ENCODE data around the gene NANOS1.

NANOS1 gene, protein sequence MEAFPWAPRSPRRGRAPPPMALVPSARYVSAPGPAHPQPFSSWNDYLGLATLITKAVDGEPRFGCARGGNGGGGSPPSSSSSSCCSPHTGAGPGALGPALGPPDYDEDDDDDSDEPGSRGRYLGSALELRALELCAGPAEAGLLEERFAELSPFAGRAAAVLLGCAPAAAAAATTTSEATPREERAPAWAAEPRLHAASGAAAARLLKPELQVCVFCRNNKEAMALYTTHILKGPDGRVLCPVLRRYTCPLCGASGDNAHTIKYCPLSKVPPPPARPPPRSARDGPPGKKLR

DNA sequence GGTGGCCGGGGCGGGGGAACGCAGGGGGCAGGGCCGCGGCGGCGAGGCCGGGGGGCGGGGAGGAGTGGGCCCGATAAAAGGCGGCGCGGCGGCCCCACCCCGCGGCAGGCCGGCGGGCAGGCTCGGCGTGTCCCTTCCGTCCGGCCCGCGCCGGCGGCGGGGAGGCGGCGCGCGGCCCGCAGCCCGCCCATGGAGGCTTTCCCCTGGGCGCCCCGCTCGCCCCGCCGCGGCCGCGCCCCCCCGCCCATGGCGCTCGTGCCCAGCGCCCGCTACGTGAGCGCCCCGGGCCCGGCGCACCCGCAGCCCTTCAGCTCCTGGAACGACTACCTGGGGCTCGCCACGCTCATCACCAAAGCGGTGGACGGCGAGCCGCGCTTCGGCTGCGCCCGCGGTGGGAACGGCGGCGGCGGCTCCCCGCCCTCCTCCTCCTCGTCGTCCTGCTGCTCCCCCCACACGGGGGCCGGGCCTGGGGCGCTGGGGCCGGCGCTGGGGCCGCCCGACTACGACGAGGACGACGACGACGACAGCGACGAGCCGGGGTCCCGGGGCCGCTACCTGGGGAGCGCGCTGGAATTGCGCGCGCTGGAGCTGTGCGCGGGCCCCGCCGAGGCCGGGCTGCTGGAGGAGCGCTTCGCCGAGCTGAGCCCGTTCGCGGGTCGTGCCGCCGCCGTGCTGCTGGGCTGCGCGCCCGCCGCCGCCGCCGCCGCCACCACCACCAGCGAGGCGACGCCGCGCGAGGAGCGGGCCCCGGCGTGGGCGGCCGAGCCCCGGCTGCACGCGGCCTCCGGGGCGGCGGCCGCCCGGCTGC lies at the start of gene NANOS1:
TSS of gene NANOS1 (plus strand) at position 102 of the 808 bp plus-strand sequence. CDS start at position 190, 88 bp downstream.
- no peak for DNase-seq (ENCODE audit: low read depth)

DNA sequence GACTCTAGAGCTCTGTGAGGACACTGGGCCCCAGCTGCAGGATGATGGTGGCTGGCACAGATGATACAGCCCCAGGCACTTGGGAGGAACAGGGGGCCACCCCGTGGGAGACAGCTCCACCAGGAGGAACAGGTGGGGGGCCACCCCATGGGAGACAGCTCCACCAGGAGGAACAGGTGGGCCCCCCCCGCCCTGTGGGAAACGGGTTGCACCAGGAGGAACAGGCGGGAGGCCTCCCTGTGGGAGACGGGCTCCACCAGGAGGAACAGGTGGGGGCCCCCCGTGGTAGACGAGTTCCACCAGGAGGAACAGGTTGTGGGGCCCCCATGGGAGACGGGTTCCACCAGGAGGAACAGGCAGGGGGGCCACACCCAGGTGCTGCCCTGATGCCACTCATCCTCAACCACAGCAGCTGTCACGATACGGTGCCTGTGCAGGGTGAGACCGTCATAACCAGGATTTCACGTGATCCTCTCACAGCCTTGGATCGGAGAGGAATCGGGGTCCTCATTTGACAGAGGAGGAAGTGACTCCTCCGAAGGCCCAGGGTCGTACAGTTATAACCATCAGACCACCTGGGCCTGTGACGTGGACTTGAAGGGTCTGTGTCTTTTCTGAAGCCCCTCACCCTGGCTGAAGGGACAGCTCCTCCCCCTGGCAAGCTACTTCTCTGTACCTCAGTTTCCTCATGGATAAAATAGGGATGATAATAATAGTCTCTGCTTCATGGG lies 49.2 kb upstream of the NANOS1 start:
- DNase-seq (ENCODE audit: low read depth) = no peak

DNA sequence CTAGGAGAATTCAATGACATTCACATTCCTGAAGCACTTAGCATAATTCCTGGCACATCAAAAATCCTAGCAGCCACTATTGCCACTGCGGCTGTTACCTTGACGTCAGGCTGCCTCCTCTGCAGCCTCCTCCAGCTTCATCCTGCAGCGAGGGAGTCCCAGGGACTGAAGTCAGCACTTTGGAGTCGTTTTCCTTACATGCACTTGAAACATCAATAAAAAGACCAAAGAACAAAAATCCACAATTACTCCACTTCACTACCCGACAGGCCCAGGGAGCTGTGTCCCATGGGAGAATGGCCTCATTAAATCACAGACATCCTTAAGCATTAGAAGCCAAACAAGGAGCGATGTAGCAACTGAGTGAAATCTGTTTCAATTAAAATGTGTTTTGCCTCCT lies 48.6 kb upstream of the NANOS1 start:
- DNase-seq (ENCODE audit: low read depth) = no peak

DNA sequence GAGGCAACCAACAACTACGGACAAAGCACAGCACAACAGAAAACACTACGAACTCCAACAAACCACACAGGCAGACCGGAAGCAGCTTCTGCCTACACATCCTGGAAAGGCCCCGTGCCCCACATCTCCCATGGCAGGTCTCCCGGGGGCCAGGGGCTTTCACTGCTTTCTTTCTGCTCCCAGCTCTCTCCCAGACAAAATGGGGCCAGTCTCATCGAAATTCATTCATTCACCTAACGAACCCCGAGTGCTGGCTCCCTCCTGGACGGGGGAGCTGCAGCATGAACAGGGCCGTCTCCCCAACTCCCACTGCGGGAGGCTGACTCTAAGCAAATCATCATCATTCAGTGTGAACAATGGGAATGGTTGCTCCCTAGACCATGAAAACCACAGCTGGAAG lies 47.6 kb upstream of the NANOS1 start:
- no peak for DNase-seq (ENCODE audit: low read depth)

DNA sequence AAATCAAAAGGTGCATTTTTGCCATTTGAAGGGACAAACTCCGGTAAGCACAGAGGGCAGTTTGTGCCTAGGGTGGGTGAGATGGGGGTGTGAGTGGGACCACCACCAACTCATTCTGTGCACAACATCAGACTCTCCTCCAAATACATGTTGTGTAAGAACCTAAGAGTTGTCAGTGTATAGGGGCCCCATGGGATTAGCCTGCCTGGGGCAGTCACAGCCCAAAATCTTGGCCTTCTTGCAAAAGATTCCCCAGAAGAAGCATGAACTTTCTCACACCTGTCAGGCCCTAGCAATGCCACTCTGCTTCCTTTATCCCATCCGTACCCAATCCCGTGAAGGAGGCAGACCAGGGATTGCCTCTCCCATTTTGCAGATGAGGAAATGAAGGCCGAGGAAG lies 47.1 kb upstream of the NANOS1 start:
- DNase-seq (ENCODE audit: low read depth) = no peak

DNA sequence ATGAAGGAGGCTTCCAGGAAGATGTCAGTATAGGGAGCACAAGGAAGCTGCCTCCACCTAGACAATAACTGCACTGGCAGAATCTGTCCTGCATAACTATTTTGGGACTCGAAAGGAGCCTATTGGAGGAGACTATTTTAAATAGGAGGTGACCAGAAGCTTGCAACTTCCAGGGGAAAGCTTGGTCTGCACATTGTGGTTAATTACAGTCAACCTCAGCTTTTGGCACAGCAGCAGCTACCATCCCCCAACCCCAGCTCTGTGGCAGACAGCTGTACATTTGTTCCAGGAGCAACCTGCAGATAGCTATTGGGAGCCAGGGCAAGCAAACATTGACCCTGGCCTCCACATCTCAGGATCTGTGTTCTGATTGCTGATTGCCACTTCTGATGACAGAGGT lies 46.3 kb upstream of the NANOS1 start:
- DNase-seq (ENCODE audit: low read depth) = no peak

DNA sequence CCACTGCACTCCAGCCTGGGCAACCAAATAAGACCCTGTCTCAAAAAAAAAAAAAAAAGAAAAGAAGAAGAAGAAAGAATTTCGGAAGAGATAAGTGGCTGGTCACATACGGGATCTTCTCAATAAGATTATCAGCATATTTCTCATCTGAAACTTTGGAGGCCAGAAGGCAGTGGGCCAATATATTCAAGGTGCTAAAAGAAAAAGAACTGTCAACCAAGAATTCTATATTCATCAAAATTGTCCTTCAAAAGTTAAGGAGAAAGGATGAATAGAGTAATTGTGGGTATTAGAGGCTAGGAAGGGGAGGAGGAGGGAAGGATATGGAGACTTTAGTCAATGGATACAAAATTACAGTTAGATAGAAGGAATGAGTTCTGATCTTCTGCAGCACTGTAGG lies 43.9 kb upstream of the NANOS1 start:
- no peak for DNase-seq (ENCODE audit: low read depth)

DNA sequence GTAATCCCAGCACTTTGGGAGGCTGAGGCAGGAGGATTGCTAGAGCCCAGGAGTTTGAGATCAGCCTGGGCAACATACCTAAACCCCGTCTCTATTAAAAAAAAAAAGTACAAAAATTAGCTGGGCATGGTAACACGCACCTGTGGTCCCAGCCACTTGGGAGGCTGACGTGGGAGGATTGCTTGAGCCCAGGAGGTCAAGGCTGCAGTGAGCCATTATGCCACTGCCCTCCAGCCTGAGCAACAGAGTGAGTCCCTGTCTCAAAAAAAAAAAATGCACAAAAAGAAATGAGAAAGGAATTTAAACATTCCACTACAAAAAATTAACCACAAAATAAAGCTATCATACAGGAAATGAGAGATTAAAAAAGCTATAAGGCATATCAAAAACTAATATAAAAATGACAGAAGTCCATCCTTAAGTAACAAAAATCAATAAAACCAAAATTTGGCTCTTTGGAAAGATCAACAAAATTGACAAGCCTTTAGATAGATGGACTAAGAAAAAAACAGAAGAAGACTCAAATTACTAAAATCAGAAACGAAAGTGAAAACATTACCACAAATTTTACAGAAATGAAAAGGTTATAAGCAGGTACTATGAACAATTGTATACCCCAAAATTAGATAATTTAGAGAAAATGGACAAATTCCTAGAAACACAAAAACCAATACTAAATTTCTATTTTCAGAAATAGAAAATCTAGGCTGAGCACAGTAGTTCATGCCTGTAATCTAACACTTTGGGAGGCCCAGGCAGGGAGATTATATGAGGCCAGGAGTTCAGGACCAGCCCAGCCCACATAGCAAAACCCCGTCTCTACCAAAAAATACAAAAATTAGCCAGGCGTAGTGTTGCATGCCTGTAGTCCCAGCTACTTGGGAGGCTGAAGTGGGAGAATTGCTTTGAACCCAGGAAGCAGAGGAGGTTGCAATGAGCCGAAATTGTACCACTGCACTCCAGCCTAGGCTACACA lies 42.4 kb upstream of the NANOS1 start:
- DNase-seq (ENCODE audit: low read depth) = no peak

DNA sequence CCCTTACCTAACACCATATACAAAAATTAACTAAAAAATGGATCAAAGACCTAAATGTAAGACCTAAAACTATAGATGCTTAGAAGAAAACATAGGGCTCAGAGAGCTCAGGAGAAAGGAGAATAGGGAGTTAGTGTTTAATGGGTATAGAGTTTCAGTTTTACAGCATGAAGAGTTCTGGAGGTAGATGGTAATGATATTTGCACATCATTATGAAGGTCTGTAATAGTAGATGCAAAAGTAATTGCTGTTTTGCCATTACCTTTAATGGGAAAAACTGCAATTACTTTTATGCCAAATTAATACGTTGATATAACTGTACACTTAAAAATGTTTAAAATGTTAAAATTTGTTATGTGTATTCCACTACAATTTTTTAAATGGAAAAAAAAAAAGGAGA lies 39.2 kb upstream of the NANOS1 start:
- DNase-seq (ENCODE audit: low read depth) = no peak

DNA sequence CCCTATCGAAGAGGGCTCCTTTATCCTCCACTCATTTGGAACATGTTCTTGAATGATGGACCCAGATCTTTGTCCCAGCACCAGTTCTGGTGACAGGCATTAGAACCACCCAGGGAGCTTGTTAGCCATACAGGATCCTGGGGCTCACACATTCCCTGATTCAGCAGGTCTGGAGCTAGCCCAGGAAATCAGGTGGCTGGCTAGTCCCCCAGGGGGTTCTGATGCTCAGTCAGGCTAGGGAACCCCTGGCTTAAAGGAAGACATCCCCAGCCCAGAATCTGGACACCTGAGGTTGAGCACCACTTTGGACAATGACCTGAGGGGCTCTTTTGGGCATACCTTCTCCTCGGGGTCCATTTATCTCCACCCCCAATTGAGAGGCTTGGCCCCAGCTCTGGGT lies 37.0 kb upstream of the NANOS1 start:
- DNase-seq (ENCODE audit: low read depth) = no peak

DNA sequence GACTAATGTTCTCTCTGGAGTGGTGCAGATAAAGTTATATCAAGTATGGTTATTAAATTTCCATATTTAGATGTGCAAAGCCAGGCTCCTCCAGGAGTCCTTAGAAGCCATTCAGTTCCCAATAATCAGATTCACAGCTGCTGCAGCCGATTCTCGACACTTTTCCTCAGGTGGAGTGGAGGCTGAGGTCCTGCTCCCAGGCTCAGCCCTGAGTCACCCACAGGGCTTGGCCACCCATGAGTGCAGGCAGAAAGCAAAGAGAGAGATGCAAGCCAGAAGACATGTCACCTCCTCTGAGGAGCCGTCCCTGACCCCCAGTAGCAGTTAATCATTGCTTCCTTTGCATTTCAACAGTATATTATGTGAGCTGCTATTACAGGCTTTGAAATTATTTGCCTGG lies 36.3 kb upstream of the NANOS1 start:
- DNase-seq (ENCODE audit: low read depth) = no peak

DNA sequence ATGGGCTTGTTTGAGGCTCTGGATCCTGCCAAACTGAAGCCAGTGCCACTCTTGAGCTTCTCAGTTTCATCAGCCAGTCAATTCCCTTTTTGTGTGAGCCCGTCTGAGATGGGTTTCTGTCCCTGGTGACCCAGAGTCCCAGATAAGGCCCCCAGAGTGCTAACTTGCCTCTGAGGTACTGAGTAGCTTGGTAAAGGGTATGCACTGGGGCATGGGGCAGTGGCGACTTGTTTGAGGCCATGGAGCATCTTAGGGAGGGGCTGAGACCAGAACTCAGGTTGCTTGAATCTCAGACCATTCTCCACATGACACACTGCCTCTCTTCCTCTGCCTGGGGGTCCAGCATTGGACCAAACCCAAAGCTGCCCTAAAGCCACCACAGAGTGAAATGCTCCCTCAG lies 35.2 kb upstream of the NANOS1 start:
- DNase-seq (ENCODE audit: low read depth) = no peak

DNA sequence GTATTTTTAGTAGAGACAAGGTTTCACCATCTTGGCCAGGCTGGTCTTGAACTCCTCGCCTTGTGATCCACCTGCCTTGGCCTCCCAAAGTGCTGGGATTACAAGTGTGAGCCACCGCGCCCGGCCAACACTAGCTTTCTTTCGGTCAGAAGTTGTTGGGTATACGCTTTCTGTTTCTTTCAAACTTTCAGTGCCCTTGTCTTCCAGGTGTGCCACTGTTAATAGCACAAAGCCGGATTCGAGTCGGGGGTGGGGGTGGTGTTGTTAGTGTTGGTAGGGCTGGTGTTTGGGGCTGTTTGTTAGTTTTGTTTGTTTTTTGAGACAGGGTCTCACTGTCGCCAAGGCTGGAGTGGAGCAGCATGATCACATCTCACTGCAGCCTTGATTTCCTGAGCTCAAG lies 33.8 kb upstream of the NANOS1 start:
- DNase-seq (ENCODE audit: low read depth) = no peak

DNA sequence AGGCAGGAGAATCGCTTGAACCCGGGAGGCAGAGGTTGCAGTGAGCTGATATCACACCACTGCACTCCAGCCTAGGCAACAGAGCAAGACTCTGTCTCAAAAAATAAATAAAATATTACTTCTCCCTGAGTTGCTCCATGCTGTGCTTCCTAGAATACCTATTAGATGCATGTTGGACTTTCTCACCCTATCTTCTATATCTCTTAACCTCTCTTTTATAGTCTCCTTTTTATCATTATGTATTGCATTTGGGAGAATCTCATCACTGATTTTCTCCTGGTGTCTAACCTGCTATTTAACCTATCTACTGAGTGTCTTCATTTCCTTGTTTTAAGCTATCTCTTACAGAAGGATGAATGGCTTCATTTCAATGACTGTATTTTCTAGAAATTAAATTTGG lies 32.1 kb upstream of the NANOS1 start:
- DNase-seq (ENCODE audit: low read depth) = no peak

DNA sequence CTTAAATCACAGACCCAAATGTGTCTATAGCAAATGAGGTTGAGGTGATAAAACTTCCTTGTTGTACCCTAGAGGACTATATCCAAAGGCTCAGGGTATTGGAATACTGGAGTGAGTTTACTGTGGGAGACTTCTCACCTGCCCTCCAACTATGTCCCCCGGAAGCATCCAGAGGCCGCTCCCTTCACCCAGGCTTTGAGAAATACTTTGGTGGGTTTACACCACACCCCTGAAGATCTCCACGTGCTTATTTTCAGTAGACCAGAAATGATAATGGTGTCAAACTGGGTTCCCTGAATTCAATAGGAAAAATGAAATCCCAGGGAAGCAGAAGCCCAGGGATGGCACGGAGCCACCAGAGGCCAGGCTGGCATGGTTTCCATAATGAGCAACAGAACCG lies 31.3 kb upstream of the NANOS1 start:
- no peak for DNase-seq (ENCODE audit: low read depth)

DNA sequence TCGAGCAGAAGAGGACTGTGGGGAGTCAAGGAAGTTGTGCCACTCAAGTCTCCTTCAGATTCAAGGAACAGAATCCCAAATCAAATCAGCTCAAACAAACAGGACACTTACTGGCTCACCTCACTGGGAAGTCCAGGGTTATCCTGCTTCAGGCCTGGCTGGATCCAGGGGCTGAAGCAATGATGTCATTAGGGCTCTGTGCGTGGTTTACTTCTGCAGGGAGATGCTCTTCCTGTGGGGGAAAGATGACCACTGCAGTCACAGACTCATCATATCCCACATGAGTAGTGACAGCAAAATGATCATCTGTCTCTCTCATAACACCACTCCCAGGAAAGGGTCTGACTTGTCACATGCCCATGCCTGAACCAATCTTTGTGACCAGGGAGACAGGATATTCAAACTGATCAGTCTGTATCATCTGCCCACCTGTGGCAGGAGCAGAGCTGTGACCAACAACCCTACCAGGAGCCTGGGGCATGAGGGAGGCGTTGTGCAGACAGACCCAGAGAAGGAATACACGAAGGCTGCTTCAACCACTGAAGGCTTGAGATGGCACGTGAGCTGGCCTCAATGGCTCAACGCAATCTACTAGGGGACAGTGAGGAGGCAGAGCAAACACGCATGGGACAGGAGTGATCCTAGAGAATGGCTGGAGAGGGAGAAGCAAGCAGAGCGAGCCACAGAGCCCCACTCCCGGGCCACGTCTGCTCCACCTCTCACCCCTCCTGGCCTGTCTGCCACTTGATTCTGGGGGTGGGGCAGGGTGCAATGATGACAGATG lies 27.6 kb upstream of the NANOS1 start:
- no peak for DNase-seq (ENCODE audit: low read depth)

DNA sequence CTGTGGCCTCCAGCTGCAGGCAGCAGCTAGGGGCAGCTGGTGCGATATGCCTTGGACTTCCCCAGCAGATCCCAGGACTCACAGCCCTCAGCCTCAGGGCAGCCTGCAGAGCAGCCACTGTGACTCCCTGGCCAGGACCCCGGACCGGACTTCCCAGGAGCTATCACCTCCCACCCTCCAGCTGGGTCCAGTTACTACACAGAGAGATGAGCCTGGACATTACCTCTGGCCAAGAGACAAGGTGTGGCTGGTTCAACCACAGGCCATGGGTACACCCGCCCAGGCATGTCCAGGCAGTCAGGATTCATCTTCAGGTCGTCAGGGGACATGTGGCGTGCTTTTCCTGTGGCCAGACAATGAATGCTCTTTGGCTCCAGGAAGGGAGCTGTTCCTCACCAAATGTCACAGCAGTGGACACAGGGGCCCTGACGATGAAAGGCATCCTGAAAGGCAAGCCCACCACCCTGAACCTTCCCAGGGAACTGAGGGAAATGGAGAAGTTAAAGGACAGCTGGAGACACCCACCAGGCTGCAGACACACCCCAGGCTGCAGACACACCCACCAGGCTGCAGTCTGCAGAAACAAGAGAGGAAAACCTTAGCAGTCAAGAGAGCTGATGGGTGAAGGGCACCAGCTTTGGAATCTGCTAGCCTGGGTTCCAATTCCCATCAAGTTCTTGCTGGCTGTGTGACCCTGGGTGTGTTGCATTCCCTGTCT lies 25.8 kb upstream of the NANOS1 start:
- DNase-seq (ENCODE audit: low read depth) = no peak

DNA sequence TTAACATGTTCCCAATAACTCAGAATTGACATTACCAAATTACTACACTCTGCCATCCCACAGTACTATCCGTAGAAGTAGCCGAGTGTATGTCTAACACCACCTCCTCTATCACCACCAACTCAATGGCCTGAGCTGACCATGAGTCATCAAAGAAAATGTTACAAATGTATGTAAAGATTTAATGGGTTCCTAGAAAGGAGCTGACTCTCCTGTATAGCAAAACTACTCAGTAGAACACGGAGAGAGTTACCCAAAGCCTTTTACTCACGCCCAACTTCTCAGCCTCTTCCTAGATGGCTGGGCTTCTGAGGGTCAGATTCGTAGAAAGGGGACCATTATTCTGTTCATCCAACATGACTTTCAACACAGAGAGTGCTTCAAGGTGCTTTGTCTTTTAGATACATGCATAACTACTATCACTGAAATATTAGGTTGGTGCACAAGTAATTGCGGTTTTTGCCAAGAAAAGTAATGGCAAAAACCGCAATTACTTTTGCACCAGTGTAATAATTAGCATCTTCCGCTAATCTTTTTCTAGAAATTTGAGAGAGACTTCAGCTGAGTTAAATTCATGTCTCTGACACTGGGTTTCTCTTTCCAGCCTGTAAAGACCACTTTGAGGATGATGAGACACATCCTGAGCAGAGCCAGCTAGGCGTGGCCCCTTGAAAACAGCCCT lies 24.0 kb upstream of the NANOS1 start:
- no peak for DNase-seq (ENCODE audit: low read depth)

DNA sequence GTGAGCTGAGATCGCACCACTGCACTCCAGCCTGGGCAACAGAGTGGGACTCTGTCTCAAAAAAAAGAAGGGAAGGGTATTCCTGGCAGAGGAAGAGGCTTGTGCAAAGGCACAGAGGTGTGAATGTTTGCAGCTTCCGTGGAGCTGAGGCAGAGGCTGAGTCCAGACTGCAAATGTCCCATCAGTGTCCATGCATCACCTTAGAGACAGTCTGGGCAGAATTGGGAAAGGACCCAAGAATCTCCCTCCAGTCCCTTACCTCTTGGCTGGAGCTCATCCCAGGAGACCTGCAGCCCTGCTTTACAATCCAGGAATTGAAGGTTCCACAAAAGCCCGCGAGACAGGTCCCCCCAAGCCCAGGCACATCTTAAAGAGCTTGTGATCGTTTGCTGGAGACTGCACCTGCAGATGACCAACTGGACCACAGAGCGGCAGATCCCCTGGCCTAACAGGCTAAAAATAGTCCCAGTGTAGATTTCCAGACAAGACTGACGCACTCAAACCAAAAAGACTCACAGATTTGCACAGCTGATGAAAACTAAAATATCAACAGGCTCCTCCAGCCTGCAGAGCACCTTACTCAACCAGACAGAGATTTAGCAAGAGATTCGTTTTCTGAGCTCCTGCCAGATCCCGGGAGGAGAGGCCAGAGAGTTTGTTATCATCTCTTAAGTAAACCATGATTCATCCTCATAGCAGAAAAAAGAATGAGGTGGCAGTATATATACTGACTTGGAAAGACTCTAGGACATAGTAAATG lies 22.9 kb upstream of the NANOS1 start:
- DNase-seq (ENCODE audit: low read depth) = peak; percentile 92

Measured in GM04503 (cell line).